HTR-8/SVneo (cell line): Measurements from ENCODE around the gene EPB41L4A.
"Not testable (repeated sequence)": the region's sequence is repeated elsewhere in the genome, so short reads cannot be mapped to it uniquely, and the experiment has no call there.

Source experiments
- DNase-seq: peaks from one replicate; pipeline ENCODE4 v3.0.0; 2011; ENCODE audit warnings: low spot score, mixed read lengths; ENCODE audit not compliant: insufficient read length
- FAIRE-seq: peaks from 2 replicates; lab custom pipeline; 2011; peaks lifted over from hg19 to GRCh38; lab: Jason Lieb, UNC

The EPB41L4A gene

DNA sequence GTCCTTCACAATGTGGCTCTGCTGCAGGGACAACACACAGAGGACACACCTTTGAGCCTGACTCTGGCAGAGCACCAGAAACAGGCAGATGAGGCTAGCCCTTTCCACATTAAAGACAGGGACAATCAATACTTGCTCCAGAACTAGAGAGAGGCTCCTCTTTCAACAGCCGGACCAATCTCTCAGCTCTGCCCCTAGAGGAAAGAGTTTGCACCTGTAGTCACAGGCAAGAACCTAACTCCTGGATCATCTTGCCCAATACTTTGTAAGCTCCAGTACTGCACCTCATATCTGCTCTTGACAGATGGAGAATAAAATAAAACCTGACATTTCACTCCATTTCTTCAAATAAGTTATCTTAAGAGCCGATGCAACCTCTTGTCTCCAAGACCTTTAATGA is 52.1 kb downstream of the EPB41L4A start:
- peak; percentile 10 for DNase-seq
- no peak for FAIRE-seq

DNA sequence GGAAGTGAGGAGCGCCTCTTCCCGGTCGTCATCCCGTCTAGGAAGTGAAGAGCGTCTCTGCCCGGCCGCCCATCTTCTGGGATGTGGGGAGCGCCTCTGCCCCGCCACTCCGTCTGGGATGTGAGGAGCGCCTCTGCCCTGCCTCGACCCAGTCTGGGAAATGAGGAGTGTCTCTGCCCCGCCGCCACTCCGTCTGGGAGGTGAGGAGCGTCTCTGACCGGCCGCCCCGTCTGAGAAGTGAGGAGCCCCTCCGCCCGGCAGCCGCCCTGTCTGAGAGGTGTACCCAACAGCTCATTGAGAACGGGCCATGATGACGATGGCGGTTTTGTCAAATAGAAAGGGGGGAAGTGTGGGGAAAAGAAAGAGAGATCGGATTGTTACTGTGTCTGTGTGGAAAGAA is 58.3 kb downstream of the EPB41L4A start:
- not testable (repeated sequence) for FAIRE-seq, DNase-seq

DNA sequence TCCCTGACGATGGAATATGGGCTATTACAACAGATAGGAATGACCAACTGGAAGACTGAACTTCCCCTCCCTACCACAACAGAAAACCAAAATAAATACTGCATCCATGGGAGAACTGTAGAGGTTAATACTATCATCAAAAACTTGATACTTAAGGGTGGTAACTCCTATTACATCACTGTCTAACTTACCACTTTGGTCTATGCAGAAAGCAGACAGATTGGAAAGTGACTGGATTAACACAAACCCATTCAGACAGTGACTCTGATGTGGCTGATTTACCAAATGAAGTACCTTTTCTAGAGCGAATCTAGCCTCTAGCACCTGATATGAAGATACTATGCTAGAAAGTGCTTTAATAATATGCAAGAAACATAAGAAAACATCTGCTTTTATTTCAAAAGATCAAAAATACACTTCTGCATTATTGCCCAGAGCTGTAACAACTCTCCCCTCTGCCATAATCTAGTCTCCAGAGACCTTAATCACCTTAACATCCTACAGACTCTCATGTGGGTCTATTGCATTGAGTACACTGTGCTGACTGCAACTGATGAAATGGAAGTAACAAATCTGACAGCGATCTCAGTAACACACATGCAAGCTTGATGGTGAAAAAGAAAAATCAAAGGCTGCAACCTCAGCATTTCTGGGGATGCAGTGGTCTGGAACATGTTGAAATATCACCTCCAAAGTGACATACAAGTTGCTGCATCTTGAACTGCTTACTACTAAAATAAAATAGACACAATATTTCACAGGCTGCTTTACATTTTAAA is 62.7 kb downstream of the EPB41L4A start:
- FAIRE-seq (no peak), DNase-seq (no peak)

DNA sequence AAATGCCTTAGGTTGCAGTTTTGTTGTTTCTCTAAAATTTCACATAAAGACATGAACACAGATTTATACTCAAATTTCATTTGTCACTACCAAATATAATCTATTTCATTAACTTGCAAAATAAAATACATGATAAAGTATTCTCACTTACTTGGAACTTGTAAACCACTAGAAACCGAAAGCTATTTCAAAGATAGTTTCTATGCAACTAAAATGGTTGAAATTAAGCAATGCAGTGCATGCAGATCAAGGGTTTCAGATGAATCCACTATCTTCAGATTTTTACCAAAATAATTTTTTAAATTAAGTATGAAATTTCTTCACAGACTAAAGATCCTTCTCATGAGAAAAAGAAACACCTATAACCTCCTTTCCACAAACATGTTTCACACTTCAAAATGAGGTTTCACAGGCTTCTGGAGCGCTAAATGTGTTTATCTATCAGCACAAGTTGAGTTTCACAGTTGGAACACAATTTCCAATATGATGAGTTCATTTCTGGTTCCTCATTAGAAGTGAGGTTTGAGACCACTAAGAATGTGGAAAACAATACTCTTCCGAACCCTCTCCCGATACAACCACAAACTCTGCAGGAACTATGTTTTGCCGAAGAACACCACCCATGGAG is 63.9 kb downstream of the EPB41L4A start:
- DNase-seq (no peak), FAIRE-seq (no peak)

DNA sequence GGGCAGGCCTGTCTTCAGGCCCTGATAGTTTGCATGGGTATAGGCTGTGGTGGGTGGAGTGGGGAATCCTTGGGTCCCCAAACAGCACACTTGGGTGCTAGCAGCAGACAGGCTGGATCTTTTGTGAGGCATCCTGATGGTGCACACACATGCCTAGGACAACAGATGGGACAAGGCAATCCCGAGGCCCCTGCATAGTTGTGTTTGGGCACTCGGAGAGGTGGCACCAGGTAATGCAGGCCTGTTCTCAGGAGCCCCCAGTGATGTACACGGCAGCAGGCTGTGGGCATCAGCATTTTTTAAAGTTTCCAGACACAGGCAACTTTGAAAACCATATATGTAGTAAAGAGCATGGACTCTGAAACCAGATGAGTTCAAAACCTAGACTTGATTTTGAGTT is 65.4 kb downstream of the EPB41L4A start:
- no peak for FAIRE-seq
- no peak for DNase-seq

DNA sequence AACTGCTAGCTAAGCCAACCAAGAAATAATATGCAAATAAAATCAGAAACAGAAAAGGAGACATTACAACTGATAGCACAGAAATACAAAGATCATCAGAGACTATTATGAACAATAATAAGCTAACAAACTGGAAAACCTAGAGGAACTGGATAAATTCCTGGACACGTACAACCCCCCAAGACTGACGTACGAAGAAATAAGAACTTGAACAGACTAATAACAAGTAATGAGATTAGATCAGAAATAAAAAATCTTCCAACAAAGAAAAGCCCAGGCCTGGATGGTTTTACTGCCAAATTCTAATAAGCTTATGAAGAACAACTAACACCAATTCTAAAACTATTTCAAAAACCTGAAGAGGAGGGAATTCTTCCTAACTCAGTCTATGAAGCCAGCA is 67.9 kb downstream of the EPB41L4A start:
- DNase-seq (no peak), FAIRE-seq (no peak)

DNA sequence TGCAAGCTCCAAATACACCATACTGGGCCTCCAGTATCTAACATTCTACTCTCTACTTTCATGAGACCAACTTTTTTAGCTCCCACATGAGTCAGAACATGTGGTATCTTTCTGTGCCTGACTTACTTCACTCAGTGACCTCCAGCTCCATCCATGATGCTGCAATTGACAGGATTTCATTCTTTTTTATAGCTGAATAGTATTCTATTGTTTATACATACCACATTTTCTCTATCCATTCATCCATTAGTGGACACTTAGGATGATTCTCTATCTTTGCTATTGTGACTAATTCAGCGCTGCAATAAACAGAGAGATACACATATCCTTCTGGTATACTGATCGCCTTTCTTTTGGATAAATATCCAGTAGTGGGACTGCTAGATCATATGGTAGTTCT is 68.5 kb downstream of the EPB41L4A start:
- no peak for FAIRE-seq
- DNase-seq = no peak

DNA sequence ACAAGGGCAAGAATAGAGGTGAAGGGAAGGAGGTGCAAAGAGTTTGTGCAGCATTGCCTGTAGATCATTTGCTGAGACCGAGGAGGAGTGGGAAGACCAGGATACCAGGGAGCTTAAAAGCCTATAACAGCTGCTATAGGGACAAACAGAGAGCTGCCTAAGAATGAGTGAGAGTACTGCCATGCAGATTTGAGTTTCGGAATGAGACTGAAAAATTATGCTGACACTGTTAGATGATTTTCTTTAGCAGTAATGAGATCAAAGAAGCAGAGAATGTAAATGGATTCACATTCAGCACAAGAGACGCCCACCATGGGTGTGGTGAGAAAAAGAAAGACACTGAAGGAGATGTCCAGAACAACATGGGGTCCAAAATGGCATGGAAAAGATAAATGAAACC is 69.7 kb downstream of the EPB41L4A start:
- FAIRE-seq = no peak
- no peak for DNase-seq

DNA sequence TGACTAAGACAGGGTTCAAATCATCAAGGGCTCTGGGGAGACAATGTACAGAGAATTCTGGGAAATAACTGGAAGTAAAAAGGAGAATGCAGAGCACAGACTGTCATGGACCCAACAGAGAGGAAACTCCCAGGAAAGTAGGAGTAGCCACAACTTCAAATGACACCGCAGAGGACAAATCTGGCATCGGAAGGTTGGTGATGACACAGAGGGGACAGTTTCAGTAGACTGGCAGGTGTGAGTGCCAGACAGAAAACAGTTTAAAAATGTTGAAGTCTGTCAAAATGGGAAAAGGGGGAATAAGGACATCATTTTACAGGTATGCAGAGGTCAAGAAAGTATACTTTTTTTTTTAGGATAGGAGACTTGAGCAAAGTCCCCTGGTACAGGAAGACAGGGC is 70.2 kb downstream of the EPB41L4A start:
- FAIRE-seq = no peak

DNA sequence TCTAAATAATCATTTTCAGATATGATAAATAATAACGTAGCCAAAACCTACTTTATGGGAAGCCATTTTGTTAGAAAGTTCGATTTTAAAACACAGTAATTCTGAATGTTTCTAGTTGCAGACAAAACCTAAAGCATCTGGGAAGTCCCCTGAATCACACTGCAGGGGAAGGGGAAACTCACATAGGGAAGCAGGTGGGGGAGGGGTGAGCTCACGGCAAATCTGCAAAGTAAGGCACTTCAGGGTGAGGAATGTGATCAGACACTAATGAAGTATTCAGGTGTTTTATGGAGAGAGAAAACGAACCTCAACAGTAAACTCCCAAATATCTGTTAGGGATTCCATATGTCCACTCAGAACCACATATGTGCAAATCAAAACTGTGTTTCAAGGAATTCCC is 70.7 kb downstream of the EPB41L4A start:
- DNase-seq (no peak), FAIRE-seq (no peak)

More for the DNA sequence above, 70.2 kb downstream of the EPB41L4A start:
- DNase-seq = no peak

DNA sequence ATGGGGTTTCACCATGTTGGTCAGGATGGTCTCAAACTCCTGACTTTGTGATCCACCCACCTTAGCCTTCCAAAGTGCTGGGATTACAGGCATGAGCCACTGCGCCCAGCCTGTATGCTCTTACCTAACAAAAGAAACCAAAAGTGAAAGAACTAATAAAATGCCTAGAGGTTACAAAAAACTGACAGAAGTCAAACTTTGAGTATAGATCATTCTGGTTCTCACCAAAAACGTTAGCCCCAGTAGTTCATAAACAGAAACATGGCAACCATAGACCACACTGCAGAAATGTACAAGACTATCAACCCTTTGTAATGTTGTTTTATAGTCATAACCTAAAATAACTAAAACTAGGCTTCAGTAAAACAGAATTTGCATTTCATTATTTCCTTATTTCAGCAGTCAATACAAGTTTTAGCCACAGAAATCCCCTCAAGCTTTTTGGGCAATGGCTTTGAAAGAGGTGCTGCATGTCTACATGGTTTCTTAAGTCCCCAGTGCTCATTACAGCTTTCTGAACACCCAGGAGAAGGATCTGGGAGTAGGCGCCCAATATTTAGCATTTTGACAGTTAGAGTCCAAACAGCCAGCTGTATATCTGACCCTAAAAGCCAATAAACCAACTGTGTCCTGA is 72.5 kb downstream of the EPB41L4A start:
- DNase-seq (no peak), FAIRE-seq (no peak)

DNA sequence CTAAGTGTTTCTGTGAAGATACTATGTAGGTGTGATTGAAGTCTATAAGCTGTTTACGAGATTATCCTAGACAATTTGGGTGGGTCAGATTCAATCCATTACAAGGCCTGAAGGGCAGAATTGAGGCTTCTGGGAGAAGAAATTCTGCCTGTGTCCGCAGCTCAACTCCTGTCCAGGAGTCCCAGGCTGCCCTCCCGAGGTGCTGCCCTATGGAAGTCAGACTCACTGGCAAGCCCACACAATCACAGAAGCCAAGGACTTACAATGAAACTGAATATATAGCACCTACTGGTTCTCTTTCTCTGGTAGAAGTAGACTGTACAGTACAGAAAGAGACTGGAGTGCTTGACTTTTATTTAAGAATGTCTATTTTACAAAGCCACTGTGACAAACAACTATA is 74.5 kb downstream of the EPB41L4A start:
- FAIRE-seq (no peak), DNase-seq (no peak)

DNA sequence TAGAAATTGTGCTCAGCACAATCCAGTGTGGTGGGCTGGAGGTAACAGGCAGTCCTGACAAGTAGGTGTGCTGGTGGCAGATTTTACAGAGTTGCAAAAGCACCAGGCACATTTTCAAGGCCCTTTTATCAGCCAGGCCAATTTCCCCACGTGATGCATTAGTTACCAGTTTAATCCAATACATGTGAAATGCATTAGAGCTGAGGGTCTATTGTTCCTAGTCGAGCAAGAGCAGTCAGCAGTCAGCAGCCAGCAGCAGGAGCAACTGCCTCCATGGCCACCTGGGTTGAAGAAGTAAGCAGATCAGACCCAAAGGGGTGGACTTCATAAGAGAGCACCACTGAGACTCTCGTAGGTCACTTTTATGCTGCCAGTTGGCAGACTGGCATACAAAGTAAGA is 76.7 kb downstream of the EPB41L4A start:
- FAIRE-seq (no peak), DNase-seq (no peak)

DNA sequence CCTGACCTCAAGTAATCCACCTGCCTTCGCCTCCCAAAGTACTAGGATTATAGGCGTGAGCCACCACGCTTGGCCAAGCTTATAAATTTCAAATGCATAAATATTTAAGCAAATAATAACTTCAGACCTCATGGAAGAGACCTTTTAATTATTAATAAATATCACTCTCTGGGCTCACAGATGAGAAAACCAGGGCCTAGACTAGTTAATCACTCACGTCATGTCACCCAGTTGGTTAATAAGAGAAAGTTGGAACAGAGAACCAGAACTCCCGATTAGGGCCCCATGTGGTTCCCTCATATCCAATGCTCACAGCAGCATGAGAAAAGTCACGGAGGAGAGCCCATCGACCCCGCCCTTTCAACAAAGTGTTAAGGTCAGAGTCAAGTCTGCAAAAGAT is 79.3 kb downstream of the EPB41L4A start:
- FAIRE-seq (no peak), DNase-seq (no peak)

DNA sequence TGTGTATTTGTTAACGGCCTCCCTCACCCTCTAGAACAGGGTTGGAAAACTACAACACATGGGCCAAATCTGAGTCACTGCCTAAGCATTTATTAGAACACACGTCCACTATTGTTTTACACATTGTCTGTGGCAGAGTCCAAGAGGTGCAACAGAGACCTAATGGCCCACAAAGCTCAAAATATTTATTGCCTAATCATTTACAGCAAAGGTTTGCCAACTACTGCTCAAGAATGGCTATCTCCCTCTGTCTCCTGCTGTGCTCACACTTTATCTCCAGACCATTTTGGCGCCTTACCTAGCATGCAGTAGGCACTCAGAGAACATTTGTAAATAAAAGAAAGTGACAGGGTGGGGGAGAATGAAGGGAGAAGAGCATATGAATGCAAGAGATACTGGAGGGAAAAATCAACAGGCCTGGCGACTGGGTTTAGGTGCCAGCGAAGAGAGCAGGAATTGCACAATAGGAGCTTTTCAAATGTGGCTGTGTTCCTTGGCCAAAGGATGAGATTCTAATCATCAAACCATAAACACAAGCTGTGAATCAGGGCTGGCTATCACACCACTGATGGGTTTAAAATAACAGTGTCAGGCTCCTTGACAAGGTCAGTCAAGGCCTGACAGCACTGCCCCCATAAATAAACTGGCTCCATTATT is 80.3 kb downstream of the EPB41L4A start:
- no peak for DNase-seq
- FAIRE-seq = no peak

DNA sequence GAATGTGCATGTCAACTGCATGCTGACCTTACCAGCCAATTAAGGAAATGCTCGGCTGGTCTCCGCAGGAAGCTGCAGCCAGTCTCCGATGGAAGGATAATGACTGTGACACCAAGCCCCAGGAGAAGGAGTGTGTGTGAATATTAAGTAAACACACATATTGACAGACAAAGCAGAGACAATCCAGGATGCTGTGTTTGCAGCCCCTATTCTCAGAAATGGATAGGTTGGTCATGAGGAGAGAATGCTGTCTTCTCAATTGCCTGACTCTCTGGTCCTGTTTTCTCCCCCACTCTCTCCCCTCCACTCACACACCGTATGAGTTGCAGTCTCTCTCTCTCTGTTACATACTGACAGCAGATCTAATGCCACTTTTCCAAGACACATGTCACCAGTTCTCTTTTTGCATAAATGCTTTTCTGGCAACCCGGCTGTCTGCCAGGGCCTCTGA is 85.7 kb downstream of the EPB41L4A start:
- FAIRE-seq = no peak
- no peak for DNase-seq

DNA sequence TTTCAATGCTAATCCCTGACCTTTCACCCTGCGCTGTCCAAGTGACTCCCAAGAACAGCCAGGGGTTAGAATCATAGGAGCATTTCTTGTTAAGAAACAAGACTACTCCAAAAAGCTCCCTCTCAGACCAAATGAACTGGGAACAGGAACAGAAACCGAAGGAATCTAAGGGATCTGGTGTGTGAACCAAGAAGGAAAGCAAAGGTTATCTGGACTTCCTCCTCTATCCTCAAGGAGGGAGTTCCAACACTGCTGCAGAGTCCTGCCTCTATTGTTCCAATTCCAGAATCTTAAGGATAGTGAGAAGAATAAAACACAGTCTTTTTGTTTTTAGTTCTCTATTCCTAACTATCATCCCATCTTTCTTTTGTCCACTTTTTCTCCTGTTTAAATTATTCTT is 87.2 kb downstream of the EPB41L4A start:
- DNase-seq (no peak), FAIRE-seq (no peak)

DNA sequence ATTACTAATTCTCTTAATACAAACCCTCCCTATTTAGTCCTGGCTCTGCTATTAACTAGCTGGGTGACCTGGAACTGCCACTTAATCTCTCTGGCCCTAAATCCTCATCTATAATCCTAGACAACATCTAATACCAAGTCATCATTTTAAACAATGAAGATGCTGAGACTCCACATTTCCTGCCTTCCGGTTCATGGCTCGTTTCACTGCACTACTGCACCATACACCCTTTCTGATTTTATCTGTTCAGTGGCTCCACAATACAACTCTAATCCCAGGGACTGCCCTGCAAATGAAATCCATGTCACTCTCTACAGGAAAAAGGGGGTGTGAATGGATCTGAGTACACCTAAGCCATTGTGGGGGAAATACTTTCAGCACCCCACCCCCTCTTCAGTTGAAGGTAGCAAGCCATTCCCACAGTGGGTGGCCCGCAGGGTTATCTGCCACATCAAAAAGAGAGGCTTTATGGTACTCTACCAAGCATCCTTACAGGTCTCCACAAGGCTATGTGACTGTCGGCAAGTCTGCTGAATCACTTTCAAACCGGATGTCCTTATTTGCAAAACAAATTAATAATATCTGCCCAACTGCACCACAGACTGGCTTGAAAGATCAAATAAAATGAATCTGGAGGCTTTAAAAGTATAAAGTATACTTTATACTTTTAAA is 89.5 kb downstream of the EPB41L4A start:
- no peak for FAIRE-seq

DNA sequence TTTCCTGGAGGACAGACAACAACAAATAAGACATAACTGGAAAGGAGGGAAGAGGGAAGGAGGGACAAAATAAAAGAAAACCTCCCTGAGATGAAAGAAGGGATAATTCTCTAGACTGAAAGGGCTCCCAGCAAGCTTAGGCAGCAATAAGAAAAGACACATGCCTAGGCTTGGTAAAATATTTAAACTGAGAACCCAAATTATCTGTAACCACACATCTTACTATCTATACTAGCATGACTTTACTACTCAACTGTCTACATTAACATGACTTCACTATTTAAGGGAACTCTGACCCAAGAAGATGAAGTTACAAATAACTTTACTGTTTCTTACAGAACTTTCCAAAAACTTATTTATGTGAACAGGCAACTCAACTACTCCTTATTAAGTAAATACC is 95.9 kb downstream of the EPB41L4A start:
- DNase-seq (no peak), FAIRE-seq (no peak)

More for the DNA sequence above, 89.5 kb downstream of the EPB41L4A start:
- no peak for DNase-seq

DNA sequence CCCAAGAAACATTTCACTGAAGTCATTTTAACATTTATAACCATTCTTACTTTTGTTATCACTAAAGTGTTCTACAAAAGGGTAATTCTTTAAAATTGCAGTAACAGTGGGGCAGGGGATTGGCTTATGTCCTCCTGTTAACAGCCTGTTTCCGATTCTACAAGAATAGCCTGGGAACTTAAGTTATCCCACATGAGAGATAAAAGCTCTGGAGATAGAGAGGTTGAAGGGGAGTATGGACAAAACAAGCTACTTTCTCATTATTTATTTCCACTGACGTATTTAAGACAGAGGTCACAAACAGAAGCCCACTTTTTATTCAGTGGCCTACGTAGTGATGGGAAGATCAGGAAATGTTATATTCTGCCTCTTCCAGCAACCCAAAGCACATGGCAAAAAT is 98.7 kb downstream of the EPB41L4A start:
- no peak for FAIRE-seq
- DNase-seq = no peak
